ENCODE results near the gene KPNA6. TPM values are rescaled to one million over a fixed set of nuclear protein-coding genes. Genes with fewer than 3 reads are reported as not detected.
A peak's percentile ranks its signal among the peaks of the same experiment; 100 is the strongest.

KPNA6 gene
- total and polyA plus RNA-seq, 9 of the 15 experiments (the other 6 are each of a cell fraction or from before 2014, with no cell fraction given): 20.1 to 54.6 (median 32.2) TPM

- TF ChIP-seq ZNF609 (CRISPR knock-in tag; IDR thresholded peaks at IDR 0.05; ENCODE audit: borderline replicate concordance) (no peak), THAP12 (CRISPR knock-in tag; IDR thresholded peaks at IDR 0.05) (peak; percentile 46; the same call in 1 of the 2 replicates), TEAD1 (CRISPR knock-in tag; IDR thresholded peaks at IDR 0.05) (0 out of 4 replicates have a peak, but pooled peaks of 1 of the 2 experiments have one; percentile 3)
- TF ChIP-seq, protein P1, sequence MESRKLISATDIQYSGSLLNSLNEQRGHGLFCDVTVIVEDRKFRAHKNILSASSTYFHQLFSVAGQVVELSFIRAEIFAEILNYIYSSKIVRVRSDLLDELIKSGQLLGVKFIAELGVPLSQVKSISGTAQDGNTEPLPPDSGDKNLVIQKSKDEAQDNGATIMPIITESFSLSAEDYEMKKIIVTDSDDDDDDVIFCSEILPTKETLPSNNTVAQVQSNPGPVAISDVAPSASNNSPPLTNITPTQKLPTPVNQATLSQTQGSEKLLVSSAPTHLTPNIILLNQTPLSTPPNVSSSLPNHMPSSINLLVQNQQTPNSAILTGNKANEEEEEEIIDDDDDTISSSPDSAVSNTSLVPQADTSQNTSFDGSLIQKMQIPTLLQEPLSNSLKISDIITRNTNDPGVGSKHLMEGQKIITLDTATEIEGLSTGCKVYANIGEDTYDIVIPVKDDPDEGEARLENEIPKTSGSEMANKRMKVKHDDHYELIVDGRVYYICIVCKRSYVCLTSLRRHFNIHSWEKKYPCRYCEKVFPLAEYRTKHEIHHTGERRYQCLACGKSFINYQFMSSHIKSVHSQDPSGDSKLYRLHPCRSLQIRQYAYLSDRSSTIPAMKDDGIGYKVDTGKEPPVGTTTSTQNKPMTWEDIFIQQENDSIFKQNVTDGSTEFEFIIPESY (CRISPR knock-in tag; IDR thresholded peaks at IDR 0.05): peak; percentile 24; the same call in 1 of the 2 replicates
Measured at GRCh38 chr1:32204943-32205361, 97.1 kb downstream of the KPNA6 start (continued).
